ENCODE measurements around the gene HCN3.
A peak's percentile ranks its signal among the peaks of the same experiment; 100 is the strongest.

The HCN3 gene

GRCh38 chr1:155266553-155266952, 10.7 kb upstream of the HCN3 start:
- TF ChIP-seq CTCF (IDR thresholded peaks at IDR 0.05; ENCODE audit: low read depth, low read length): no peak
- H3K4me3 ChIP-seq (ENCODE audit: low read depth, low read length): no peak overlapping the region

- TF ChIP-seq CTCF (IDR thresholded peaks at IDR 0.05; ENCODE audit: low read depth, low read length): no peak
- no peak overlapping the region for H3K4me3 ChIP-seq (ENCODE audit: low read depth, low read length)
Observed at GRCh38 chr1:155267373-155267772, 9.9 kb upstream of the HCN3 start.

GRCh38 chr1:155268630-155269029, 8.6 kb upstream of the HCN3 start:
- no peak overlapping the region for H3K4me3 ChIP-seq (ENCODE audit: low read depth, low read length)
- no peak for TF ChIP-seq CTCF (IDR thresholded peaks at IDR 0.05; ENCODE audit: low read depth, low read length)

- no peak for TF ChIP-seq CTCF (IDR thresholded peaks at IDR 0.05; ENCODE audit: low read depth, low read length)
- no peak overlapping the region for H3K4me3 ChIP-seq (ENCODE audit: low read depth, low read length)
Observed at GRCh38 chr1:155269381-155269780, 7.9 kb upstream of the HCN3 start.

- peak overlapping the region; percentile 85 for H3K4me3 ChIP-seq (ENCODE audit: low read depth, low read length)
- TF ChIP-seq CTCF (IDR thresholded peaks at IDR 0.05; ENCODE audit: low read depth, low read length): no peak
Observed at GRCh38 chr1:155272466-155273342, 4.6 kb upstream of the HCN3 start.

GRCh38 chr1:155273343-155274245, 3.7 kb upstream of the HCN3 start, which contains the start of gene CLK2:
CLK2 (minus strand) TSS chr1:155273504; CDS start chr1:155270977, 2,527 bp downstream.
- TF ChIP-seq CTCF (IDR thresholded peaks at IDR 0.05; ENCODE audit: low read depth, low read length): no peak
- peak within 1 kb of the TSS; percentile 85 for H3K4me3 ChIP-seq (ENCODE audit: low read depth, low read length)

Data from WI38 (cell line).